ENCODE results near the gene CPNE7. TPM values are rescaled to one million over a fixed set of nuclear protein-coding genes. Genes with fewer than 3 reads are reported as not detected.

Gene CPNE7
- total and polyA plus RNA-seq, 9 donors: 0.36 to 4.0 (median 0.92) TPM; not detected in 2

- intact Hi-C loops (cut with DNase I): loop anchor here in 2 of 4 donors (5.0 to 10.0 kb wide), 2 partner anchors 221 to 223 kb away; no protein-coding TSS in a partner anchor
- no peak overlapping the region for H3K4me3 ChIP-seq
- no peaks in the 10 kb centered on the region for H3K36me3 ChIP-seq
- H3K4me1 ChIP-seq (ENCODE audit: insufficient read depth): peaks cover 6% of the 10 kb centered on the region
- 76 to 82% (median 79%) methylated on average over 19 of the region's 19 CpGs for WGBS, 3 donors
- H3K9me3 ChIP-seq: no peaks in the 10 kb centered on the region
- TF ChIP-seq CTCF (IDR thresholded peaks at IDR 0.05) (no peak), EP300 (IDR thresholded peaks at IDR 0.05) (no peak), POLR2A (IDR thresholded peaks at IDR 0.05) (no peak)
- H3K27ac ChIP-seq: no peak overlapping the region
- no peaks in the 10 kb centered on the region for H3K27me3 ChIP-seq
- no peak for DNase-seq
Measured at GRCh38 chr16:89557690-89558490, 17.7 kb upstream of the CPNE7 start.

- H3K27ac ChIP-seq: peak within 1 kb of the TSS; percentile 76 to 96
- intact Hi-C loops (cut with DNase I): loop anchor here in 1 of 4 donors (10.0 kb wide), 1 partner anchor 316 kb away; no protein-coding TSS in a partner anchor
- no peaks in the 10 kb centered on the region for H3K9me3 ChIP-seq
- no peaks in the 10 kb centered on the region for H3K27me3 ChIP-seq
- 0 to 1% (median 1%) methylated on average over 79 to 87 of the region's 87 CpGs for WGBS, 3 donors
- H3K4me3 ChIP-seq: peak within 1 kb of the TSS; percentile 65
- TF ChIP-seq CTCF (IDR thresholded peaks at IDR 0.05) (peak in 1 of 3 donors; percentile 5), EP300 (IDR thresholded peaks at IDR 0.05) (peak; percentile 34), POLR2A (IDR thresholded peaks at IDR 0.05) (peak; percentile 98)
- H3K4me1 ChIP-seq (ENCODE audit: insufficient read depth): peaks cover 8% of the 10 kb centered on the region
- peak; percentile 94 to 96 (median 95) for DNase-seq
- no peaks in the 10 kb centered on the region for H3K36me3 ChIP-seq
Measured at GRCh38 chr16:89560378-89561141, 15.0 kb upstream of the CPNE7 start, which contains the start of gene RPL13. Gene RPL13, plus strand, starts transcription at chr16:89560682. Its CDS starts 278 bp downstream, at chr16:89560960.

- 3 to 5% (median 4%) methylated on average over 34 to 58 of the region's 58 CpGs for WGBS, 3 donors
- Histone ChIP-seq H3K27ac (peak overlapping the region; percentile 69 to 96), H3K4me3 (peak overlapping the region; percentile 65), H3K9me3 (no peaks in the 10 kb centered on the region), H3K4me1 (ENCODE audit: insufficient read depth) (peaks cover 11% of the 10 kb centered on the region), H3K36me3 (no peaks in the 10 kb centered on the region), H3K27me3 (no peaks in the 10 kb centered on the region)
- no peak for DNase-seq
- no peak for TF ChIP-seq EP300 (IDR thresholded peaks at IDR 0.05)
- TF ChIP-seq CTCF (IDR thresholded peaks at IDR 0.05): no peak
- TF ChIP-seq POLR2A (IDR thresholded peaks at IDR 0.05): no peak
- intact Hi-C loops (cut with DNase I): loop anchor here in 1 of 4 donors (10.0 kb wide), 1 partner anchor 317 kb away; no protein-coding TSS in a partner anchor
Measured at GRCh38 chr16:89561142-89561883, 14.2 kb upstream of the CPNE7 start.
